DMS 273 treated with DMSO at 0.1 percent for 48 hours (cell line): Measurements from ENCODE around the gene RABEP1.

Experiments used
- DNase-seq: peaks from one replicate; lab custom pipeline; 2025; lab: John Stamatoyannopoulos, UW

RABEP1 gene

DNA sequence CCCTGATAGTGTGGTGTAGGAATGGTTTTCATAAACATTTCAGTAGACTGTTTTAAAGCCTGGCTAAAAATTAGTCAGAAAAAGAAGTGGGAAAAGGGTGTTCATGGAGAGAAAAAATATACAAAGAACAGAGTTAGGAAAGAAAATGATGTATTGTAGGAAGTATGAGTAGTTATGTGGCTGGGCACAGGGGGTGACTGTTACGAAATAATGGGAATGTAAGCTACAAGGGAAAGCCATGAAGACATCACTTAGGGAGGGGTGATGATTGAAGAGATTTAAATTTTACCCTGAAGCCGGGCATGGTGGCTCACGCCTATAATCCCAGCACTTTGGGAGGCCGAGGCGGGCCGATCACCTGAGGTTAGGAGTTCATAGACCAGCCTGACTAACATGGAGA, 82.1 kb downstream of the RABEP1 start:
- no peak for DNase-seq

DNA sequence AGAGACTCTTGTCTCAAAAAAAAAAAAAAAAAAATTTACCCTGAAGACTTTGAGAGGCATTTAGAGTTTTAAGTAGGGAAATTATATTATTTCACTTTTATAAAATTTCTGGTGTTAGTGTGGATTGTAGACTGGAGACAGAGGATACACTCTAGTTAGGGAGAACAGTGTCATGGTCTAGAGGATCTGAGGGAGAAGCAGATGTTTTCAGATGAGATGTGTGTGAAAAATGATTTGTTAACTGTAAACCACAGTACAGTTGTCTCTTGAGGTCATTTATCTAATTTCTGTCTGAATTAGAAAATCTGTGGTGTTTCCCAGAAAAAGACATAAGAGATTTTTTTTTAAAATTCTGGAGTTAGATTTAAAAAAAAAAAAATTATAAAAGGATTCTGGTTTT, 82.6 kb downstream of the RABEP1 start:
- DNase-seq: no peak

DNA sequence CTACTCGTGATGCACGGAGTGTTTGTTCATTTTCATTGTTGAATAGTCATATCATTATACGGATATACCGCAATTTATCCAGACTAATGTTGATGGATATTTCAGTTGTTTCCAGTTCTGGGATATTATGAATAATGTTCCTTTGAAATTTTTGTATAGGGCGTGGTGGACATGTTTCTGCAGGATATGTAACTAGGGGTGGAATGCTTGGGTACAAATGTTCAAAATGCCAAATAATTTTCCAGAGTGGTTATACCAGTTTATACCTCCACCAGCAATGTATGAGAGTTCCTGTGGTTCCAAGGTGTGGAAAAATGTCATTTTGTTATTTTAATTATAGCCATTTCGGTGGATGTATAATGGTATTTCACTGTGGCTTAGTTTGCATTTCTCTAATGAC, 83.7 kb downstream of the RABEP1 start:
- DNase-seq: no peak

DNA sequence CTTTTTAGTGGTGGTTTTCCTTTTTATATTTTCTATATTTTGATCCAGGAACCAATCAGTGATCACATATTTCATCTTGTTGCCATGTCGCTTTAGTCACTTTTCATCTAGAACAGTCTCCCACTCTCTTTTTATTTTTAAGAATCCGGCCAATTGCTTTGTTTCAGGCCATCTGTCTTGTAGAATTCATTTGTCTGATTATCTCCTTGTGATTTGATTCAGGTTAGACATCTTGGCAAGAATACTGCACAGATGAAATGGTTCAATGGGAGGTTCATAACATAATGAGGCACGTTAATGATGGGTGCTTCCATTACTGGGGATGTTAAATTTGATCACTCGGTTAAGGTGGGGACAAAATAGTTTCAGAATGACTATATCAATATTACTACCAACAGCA, 88.3 kb downstream of the RABEP1 start:
- no peak for DNase-seq

DNA sequence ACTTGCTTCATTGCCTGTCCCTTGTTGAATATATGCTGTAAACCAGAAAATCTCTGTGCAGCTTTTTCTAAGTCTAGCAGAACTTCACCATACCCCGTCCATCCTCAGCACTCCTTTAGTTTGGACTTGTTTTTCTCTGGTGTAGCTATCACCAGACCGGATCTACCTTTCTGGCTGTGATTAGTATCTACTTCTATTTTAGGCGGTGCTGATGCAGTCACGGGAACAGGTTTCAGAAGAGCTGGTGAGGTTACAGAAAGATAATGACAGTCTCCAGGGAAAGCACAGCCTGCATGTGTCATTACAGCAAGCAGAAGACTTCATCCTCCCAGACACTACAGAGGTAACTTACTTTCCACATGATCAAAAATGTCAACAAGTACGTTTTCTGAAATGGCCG, 91.0 kb downstream of the RABEP1 start:
- DNase-seq: no peak

DNA sequence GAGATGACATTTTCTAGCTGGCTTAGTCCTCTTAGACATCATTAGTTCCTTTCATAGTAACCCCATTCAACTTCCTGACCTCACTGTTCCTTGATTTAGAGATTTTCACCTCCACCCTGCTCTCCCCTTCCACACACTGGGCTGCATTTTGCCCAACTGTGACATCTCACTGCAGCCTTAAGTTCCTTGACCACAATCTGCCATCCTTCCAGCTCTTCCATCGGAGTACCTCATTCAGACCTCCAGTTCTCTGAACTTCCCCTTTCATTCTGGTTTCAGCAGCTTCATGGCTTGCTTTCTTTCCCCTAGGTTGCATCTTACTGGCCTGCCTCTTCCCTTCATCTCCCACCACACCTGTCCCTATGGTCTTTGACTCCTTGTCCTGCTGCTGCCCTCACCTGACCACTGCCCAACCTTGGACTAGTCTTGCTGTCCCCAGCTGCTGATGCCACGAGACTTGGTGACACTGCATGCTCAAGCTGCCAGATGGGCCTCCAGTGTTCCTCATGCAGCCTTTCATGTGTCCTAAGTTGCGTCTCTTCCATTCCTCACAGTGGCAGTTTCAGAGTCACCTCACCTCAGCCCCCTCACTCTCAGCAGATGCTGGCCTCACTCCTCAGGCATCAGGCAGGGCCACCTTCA, 96.6 kb downstream of the RABEP1 start:
- no peak for DNase-seq

DNA sequence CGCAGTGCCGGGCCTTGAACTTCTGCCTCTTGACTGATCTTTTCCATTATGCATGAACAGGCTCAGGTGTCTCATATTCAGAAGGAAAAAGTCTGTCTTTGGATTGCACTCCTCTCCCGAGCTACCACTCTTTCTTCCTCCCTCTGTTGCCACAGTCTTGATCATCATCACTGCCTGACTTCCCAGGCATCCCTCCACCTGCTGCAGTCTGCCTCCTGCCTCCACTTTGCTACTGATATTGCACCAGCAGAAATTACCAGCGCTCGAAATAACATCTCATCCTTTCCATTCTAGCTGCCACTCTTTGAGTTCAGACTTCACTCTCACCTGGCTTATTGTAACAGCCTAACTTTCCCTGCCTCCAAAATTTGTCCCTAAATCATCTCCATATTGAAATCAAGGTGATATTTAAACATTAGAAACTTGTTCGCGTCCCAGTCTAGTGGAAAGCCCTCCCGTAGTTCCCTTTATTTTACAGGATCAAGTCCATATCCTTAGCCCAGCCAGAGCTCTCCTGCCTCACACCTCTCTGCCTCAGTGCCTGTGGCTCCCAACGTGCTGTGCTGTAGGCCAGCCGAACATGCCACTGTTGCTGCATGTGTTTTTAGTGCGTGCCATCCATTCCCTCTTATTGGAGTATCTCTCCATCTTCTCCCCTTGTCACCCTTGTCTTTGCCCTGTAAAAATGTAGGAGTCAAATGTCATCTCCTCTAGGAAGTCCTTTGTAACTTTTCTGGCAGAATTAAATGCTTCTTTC, 97.4 kb downstream of the RABEP1 start:
- no peak for DNase-seq

DNA sequence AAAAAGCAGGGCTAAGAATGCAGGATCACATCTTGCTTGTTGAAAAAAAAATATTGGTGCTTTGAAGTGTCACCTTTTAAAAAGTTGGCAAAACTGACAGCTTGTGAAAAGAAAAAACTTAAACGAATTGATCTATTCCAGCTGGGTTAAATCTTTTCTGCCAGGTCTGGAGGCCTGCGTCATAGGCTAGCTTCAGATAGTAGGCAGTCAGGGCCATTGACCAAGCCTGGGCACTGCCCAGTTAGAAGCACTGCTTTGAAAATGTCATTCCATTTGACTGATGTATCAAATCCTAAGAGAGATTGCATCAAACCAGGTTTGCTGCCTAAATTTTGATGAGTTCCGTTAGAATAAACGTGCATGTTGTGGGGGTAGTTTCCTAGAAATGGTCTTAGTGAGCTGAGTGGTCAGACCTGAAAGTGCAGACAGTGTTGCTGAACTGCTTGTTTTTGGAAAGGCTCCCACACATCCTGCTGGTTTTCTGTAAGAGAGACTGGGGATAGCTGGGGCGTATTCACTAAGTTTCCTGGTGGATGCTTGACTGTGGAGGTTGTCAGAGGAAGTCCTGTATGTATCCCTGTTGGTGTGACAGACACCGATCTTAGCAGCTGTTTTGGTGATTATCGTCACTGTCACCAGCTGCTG, 98.5 kb downstream of the RABEP1 start:
- DNase-seq: no peak

DNA sequence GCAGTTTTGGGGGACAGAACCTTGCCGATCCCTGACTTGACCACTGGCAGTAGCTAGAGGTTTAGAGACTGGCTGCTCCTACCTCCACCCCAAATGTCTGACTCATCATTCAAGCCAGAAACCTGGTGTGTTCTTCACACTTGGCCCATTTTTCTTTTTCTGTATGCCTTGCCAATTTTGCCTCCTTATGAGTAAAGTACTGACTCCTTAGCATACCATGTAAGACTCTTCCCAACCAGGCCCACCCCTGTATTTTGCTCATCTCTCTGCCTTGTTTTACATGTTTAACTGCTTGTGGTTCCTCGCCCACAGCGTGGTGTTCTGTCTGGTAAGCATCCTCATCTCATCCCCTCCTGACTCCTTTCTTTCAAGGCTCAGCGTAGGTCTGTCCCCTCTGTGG, 99.5 kb downstream of the RABEP1 start:
- DNase-seq: no peak

DNA sequence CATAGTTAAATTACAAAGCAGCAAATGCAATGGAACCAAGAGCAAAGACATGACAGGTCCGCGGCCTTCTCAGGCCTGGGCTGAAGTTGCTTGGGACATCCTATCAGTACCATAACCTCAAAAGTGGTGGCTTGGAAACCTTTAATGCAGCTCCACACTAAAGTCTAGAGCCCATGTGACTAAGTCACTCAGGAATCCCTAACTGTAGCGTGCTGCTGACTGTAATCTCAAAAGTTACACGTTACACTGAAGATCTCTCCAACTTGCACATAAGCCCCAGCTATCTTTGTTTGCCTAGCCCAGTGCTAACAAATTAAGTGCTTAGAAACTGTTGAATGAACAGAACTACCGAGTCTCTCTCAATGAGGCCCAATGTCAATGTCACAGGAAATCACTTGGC, 109.6 kb downstream of the RABEP1 start:
- no peak for DNase-seq

DNA sequence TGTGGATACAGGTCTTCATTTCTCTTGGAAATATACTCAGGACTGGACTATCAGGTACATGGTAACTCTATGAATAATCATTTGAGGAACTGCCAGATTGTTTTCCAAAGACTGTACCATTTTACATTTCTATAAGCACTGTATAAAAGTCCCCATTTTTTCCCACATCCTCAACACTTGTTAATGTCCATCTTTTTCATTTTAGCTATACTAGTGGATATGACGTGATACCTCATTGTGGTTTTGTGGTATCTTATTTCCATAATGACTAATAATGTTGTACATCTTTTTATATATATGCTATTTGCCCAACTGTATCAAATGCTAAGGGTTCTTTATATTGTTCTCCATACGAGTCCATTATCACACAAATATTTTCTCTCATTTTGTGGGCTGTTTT, 114.5 kb downstream of the RABEP1 start:
- DNase-seq: no peak

DNA sequence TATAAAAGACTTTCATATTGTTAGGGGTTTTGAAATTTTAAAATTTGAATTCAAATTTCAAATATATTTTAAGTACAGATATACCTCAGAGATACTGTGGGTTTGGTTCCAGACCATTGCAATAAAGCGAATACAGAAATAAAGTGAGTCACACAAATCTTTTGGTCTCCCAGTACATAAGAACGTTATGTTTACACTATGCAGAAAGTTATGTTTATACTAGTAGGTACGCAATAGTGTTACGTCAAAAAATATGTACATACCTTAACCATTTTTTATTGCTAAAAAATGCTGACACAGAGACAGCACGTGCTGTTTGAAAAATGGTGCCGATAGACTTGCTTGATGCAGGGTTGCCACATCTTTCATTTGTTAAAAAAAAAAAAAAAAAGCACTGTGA, 117.7 kb downstream of the RABEP1 start:
- no peak for DNase-seq

DNA sequence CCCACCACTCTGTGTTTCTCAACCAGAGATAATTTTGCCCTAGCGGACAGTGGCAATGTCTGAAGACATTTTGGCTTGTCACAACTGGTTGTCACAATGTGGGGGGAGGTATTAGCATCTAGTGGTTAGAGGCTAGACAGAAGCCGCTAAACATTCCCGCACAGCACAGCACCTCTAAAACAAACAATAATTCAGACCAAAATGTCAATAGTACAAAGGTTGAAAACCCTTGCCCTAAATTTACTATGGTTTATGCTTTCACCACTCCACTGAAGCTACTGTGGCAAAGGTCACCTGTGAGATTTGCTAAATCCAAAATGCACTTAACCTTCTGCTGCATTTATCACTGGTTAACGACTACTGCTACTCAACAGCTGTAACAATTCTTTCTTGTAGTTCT, 123.3 kb downstream of the RABEP1 start:
- no peak for DNase-seq

DNA sequence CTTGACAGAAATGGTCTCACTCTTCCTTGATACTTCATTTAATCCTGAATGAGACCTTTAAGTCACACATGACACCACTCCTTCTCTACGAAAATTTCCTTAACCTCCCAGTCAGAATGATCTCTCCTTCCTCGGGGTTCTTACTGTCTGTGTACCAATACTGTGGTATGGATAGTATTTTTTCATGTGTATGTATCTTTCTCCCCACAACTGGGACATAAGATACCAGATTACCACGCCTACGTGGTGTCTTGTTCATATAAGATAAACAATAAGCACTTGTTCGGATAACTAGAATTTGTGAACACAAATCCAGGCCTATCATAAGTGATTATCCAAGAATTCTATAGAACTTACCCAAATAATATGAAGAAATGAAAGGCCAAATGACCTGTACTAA, 126.1 kb downstream of the RABEP1 start:
- DNase-seq: no peak

DNA sequence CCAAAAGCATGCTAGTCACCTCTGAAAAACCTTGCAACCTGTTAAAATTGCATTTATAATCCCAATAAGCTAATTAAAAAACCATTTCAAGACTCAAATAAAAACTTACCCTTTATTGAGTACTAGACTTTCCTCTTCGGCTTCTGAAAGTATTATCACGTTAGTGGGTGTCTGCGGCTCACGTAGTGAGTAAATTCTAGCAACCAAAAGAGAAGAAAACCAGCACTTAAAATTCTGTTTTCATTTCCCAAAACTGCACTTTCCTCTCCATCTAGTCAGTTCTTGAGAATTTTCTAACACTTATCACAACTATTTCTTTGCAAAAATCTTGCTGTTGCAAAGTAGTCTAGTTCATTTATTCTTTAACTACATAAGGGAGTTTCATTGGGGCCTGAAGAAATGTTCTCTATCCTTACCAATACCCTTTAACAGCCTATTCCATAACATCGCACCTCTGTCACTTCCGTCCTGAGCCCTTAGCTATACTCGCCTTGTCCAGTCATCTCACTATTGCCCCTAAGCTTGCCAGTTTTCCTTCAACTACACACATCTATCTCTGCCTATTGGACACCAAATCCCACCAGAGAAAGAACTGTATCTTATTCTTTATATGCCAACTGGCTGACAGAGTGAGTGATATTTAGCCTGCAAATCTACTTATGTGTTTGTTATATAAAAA, 128.6 kb downstream of the RABEP1 start:
- DNase-seq: no peak

DNA sequence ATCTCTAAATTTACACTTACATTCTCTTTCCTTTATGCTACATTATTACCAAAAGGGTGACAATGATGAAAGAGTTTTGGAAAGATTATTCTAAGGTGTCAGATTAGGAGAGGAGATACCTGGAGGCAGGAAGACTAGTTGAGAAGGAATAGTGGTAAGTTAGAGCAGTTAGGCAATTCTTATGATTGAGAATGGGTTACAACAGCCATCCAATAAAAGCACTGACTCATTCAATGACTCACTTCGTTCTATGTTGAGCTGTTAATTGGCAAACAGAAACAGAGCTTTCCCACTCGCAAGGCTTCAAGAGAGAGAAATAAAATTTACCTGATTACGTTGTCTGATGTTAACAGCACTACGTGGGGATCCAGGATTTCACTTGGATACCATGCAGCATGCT, 131.6 kb downstream of the RABEP1 start:
- DNase-seq: no peak

DNA sequence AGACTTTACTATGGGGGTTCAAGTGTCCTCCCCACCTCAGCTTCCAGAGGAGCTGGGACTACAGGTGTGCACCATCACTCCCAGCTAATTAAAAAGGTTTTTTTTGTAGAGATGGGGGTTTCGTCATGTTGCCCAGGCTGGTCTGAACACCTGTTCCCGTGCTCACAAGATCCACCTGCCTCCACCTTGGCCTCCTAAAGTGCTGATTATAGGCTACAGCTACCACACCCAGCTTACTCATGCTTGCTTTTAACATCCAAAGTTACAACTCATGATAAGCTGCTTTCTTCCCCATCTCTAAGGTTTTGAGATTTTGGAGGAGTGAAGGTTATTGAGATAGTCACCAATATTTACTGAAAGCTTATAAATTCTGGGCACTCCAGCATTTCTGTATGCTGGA, 134.8 kb downstream of the RABEP1 start:
- no peak for DNase-seq

DNA sequence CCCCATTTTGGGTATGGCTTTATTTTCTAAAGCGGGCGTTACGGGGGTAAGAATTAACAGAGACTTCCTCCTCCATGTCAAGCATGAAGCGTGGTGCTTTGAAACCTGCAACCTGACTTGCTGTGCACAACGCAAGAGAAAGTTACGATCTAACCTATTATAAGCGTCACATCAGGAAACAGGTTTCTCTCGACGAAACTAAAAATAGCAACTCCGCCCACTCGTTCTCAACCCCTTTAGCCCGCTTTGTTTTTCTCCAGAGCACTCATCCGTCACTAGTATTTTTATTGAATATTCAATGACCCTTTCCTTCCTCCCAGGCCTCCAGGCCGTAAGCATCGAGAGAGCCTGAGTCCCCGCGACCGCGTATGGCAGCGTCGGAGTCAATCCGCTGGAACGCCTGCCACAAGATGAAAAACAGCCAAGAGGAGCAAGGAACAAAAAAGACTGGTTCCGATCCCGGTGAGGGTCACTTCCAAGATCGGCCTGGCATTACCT, 136.8 kb downstream of the RABEP1 start:
- no peak for DNase-seq

DNA sequence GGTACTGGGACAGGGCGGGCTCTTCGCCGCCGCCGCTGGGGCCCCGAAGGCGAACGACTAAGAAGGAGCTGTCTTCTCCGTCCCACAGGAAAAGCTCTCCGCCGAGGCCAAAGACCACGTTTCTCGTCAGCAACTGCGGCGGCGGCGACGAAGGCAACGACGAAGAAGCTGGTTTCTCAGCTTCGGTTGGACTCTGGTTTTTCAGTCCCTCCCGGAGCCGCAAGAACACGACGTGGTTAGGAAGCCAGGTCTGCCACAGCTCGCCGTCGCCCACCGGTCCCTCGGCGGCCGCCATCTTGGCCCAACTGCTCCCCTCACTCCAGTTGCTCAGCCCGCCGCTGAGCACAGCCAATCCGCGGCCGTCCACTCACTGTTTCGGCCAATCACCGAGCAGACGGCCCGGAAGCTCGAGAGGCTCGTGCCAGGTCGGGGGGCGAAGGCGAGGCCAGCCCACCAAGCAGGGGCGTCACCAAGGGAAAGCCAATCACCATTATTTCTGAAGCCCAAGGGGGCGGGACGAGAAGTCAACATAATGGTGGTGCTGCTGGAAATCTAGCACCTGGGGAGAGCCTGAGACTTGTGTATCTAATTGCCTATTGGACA, 137.4 kb downstream of the RABEP1 start, which contains the start of gene NUP88:
NUP88 (minus strand) TSS at position 307 of the 603 bp plus-strand sequence; CDS start at position 295, 12 bp downstream.
- DNase-seq: peak; percentile 95

DNA sequence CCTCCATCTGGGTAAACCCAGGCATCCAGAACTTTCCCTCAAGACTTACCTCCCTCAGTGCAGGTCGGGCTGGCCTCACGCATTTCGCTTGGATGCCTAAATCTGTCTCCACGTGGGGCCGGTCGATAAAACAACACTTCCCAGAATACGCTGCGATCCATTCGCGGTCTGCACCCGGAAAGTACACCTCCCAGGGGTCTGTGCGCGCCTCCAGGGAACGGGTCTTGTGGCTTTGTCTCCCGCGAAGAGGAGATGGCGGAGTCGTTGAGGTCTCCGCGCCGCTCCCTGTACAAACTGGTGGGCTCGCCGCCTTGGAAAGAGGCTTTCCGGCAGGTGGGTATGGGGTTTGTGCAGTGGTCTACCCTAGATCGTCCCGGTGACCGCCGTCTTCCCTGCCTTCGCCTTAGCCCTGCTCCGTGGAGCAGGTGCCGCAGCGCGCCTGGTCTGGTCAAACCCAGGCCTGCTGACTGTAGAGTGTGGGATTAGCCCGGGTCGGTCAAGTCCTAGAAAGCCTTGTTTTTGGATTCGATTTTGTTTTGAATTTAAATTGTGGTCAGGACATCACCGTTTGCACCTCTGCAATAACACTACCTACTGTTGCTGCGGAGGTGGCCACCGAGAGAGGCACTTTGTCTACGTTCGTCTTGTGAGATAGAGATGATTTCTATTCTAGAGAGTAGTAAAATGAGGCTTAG, 138.0 kb downstream of the RABEP1 start, which contains the start of gene RPAIN:
RPAIN (plus strand) TSS at position 224 of the 695 bp plus-strand sequence; CDS start at position 253, 29 bp downstream.
- peak; percentile 77 for DNase-seq

DNA sequence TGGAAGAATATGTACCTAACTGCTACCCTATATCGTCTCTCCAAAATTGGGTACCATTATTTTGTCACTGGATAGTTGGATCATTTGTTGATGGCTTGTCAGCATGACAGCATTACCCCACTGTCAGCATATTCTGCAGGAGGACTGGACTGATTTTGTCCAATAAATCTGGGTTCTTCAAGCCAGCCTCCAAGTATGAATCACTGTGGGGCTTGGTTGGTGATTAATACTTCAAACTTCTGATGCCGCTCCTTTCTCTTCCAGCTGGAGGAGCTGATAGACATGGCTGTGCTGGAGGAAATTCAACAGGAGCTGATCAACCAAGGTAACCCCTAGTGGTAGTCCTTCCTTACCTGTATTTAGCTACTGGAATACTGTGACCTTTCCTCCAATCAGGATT, 140.4 kb downstream of the RABEP1 start:
- no peak for DNase-seq
